DND-41 (cell line): Measurements from ENCODE around the gene EHMT1.

ENCODE experiments used
- ATAC-seq: fragments of 200-7000 bp; cut with Tn5 transposase; 3 replicates; pipeline ENCODE4 v1.9.1; 2021; ENCODE audit warnings: low read depth; ENCODE audit not compliant: insufficient read depth
- DNase-seq: peaks from one replicate; pipeline ENCODE4 v3.0.0-alpha.2; 2020
- H2AFZ ChIP-seq: 2 replicates; pipeline ENCODE4 v1.6.0; 2012; ENCODE audit warnings: low read depth, low read length
- H3K27ac ChIP-seq: 2 replicates; pipeline ENCODE4 v1.5.1; 2012; ENCODE audit warnings: low read length, inconsistent platforms
- H3K27me3 ChIP-seq: fragments of 200-600 bp; sonication (generic); 2 replicates; pipeline ENCODE4 v1.6.0; 2012; ENCODE audit warnings: low read length, mild to moderate bottlenecking, inconsistent platforms; ENCODE audit not compliant: insufficient read depth, poor library complexity
- H3K36me3 ChIP-seq: 2 replicates; pipeline ENCODE4 v1.5.1; 2012; ENCODE audit warnings: low read length, inconsistent platforms; ENCODE audit not compliant: insufficient read depth
- H3K4me1 ChIP-seq: 2 replicates; pipeline ENCODE4 v1.5.1; 2012; ENCODE audit warnings: mild to moderate bottlenecking, low read length; ENCODE audit not compliant: insufficient read depth
- H3K4me2 ChIP-seq: 2 replicates; pipeline ENCODE4 v1.6.0; 2012; ENCODE audit warnings: mild to moderate bottlenecking, moderate library complexity, low read length, inconsistent platforms; ENCODE audit not compliant: insufficient read depth
- H3K4me3 ChIP-seq, 2 experiments: fragments of 200-600 bp in 1 of 2; shearing (Covaris generic) in 1 of 2; 2 replicates each; pipeline ENCODE4 v1.5.1; 2012 to 2016; ENCODE audit warnings: inconsistent platforms in 2 of 2, low read length in 2 of 2, mild to moderate bottlenecking in 2 of 2, low read depth in 1 of 2, moderate library complexity in 1 of 2
- H3K79me2 ChIP-seq: 2 replicates; pipeline ENCODE4 v1.6.0; 2012; ENCODE audit warnings: low read length, inconsistent platforms; ENCODE audit not compliant: insufficient read depth
- H3K9ac ChIP-seq: 2 replicates; pipeline ENCODE4 v1.6.0; 2012; ENCODE audit warnings: low read depth, mild to moderate bottlenecking, inconsistent platforms, low read length, moderate library complexity
- H3K9me3 ChIP-seq: 2 replicates; pipeline ENCODE4 v1.5.1; 2012; ENCODE audit warnings: low read length, moderate library complexity, mild to moderate bottlenecking, inconsistent platforms; ENCODE audit not compliant: insufficient read depth, severe bottlenecking
- H4K20me1 ChIP-seq: 2 replicates; pipeline ENCODE4 v1.6.0; 2012; ENCODE audit warnings: low read length; ENCODE audit not compliant: insufficient read depth
- EZH2 ChIP-seq: IDR thresholded peaks from 3 replicates; pipeline ENCODE4 v1.6.1; 2012; ENCODE audit warnings: borderline replicate concordance, low read depth, mild to moderate bottlenecking, moderate library complexity, low read length, inconsistent platforms; ENCODE audit not compliant: severe bottlenecking
- TF ChIP-seq, protein P1 (sequence below): IDR thresholded peaks from 2 replicates; pipeline ENCODE4 v1.5.1; 2012; ENCODE audit warnings: borderline replicate concordance, low read length, moderate library complexity, mild to moderate bottlenecking; ENCODE audit not compliant: poor library complexity, severe bottlenecking; ENCODE audit errors: extremely low read depth

EHMT1 gene

DNA sequence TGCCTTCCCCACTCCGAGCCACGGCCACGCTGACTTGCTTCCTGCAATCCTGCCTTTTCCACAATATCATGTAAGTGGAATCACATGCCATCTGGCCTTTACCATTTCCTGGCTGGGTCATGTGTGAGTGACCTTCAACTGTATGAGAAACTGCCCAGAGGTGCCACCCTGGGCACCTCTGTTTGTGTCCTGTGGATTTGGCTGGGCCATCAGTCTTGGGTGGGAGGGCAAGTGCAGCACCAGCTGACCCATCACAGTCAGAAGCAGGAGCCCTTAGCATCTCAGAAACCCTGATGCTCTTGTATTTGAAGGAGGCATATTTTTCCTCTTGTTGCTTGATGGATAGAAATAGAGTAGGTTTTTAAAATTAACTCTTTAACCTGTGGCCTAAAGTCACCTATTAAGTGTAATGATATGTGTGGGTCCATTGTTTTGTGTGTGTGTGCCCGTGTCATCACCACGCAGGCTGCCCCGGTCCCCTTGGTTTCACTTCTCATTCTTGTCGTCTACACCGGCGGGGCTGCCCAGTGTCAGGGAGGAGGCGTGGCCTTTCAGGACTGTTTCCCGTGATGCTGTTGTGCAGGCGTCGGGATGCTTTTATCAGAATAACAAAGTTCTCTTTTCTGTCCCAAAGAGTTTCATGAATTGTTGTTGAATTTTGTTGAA, 206.7 kb downstream of the EHMT1 start:
- no peak overlapping the region for H3K9ac ChIP-seq
- peaks cover 30% of the 10 kb centered on the region for H4K20me1 ChIP-seq
- no peaks in the 10 kb centered on the region for H3K27me3 ChIP-seq
- H3K4me3 ChIP-seq: no peak overlapping the region
- no peak for DNase-seq
- no peak for TF ChIP-seq EZH2
- TF ChIP-seq, protein P1, sequence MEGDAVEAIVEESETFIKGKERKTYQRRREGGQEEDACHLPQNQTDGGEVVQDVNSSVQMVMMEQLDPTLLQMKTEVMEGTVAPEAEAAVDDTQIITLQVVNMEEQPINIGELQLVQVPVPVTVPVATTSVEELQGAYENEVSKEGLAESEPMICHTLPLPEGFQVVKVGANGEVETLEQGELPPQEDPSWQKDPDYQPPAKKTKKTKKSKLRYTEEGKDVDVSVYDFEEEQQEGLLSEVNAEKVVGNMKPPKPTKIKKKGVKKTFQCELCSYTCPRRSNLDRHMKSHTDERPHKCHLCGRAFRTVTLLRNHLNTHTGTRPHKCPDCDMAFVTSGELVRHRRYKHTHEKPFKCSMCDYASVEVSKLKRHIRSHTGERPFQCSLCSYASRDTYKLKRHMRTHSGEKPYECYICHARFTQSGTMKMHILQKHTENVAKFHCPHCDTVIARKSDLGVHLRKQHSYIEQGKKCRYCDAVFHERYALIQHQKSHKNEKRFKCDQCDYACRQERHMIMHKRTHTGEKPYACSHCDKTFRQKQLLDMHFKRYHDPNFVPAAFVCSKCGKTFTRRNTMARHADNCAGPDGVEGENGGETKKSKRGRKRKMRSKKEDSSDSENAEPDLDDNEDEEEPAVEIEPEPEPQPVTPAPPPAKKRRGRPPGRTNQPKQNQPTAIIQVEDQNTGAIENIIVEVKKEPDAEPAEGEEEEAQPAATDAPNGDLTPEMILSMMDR: no peak
- no peak overlapping the region for H2AFZ ChIP-seq
- no peak overlapping the region for H3K4me2 ChIP-seq
- no peak for ATAC-seq
- H3K4me1 ChIP-seq: no peaks in the 10 kb centered on the region
- 0 out of 2 replicates have a peak, but pooled peaks cover 3% of the 10 kb centered on the region for H3K79me2 ChIP-seq
- no peak overlapping the region for H3K27ac ChIP-seq
- peaks cover 5% of the 10 kb centered on the region for H3K9me3 ChIP-seq
- peaks cover 60% of the 10 kb centered on the region for H3K36me3 ChIP-seq

- Histone ChIP-seq H3K9ac (no peak overlapping the region), H2AFZ (no peak overlapping the region), H3K9me3 (peaks cover 5% of the 10 kb centered on the region), H3K4me1 (no peaks in the 10 kb centered on the region), H3K27me3 (no peaks in the 10 kb centered on the region), H3K4me2 (no peak overlapping the region), H4K20me1 (peaks cover 36% of the 10 kb centered on the region), H3K36me3 (peaks cover 68% of the 10 kb centered on the region), H3K79me2 (0 out of 2 replicates have a peak, but pooled peaks cover 3% of the 10 kb centered on the region), H3K4me3 (no peak overlapping the region), H3K27ac (no peak overlapping the region)
- ATAC-seq (no peak), DNase-seq (no peak)
- TF ChIP-seq, protein P1: no peak
- no peak for TF ChIP-seq EZH2
Observed at GRCh38 chr9:137827908-137828526, 209.2 kb downstream of the EHMT1 start.

- no peaks in the 10 kb centered on the region for H3K4me1 ChIP-seq
- H3K4me3 ChIP-seq: no peak overlapping the region
- H3K27me3 ChIP-seq: no peaks in the 10 kb centered on the region
- DNase-seq (peak; percentile 65), ATAC-seq (peak; percentile 88)
- no peak overlapping the region for H3K9ac ChIP-seq
- 0 out of 2 replicates have a peak, but pooled peaks cover 3% of the 10 kb centered on the region for H3K79me2 ChIP-seq
- H3K27ac ChIP-seq: no peak overlapping the region
- peaks cover 72% of the 10 kb centered on the region for H3K36me3 ChIP-seq
- peaks cover 5% of the 10 kb centered on the region for H3K9me3 ChIP-seq
- TF ChIP-seq, protein P1: no peak
- no peak for TF ChIP-seq EZH2
- no peak overlapping the region for H3K4me2 ChIP-seq
- H4K20me1 ChIP-seq: peaks cover 36% of the 10 kb centered on the region
- H2AFZ ChIP-seq: no peak overlapping the region
Observed at GRCh38 chr9:137828527-137829259, 209.9 kb downstream of the EHMT1 start.
